HK-2 (cell line): ENCODE results near the gene ELOA2.
"Not testable (repeated sequence)": the region's sequence is repeated elsewhere in the genome, so short reads cannot be mapped to it uniquely, and the experiment has no call there.

Experiments used
- DNase-seq: peaks from one replicate; pipeline ENCODE4 v3.0.0-alpha.2; 2018; ENCODE audit not compliant: unreplicated experiment

ELOA2 gene

GRCh38 chr18:47035156-47035671 lies at the start of gene ELOA2:
TSS of gene ELOA2 (minus strand) at chr18:47035621. CDS start at chr18:47035264, 357 bp downstream.
- no peak for DNase-seq

GRCh38 chr18:47081578-47081977 lies 46.2 kb upstream of the ELOA2 start:
- DNase-seq: no peak

GRCh38 chr18:47080872-47081271 lies 45.5 kb upstream of the ELOA2 start:
- no peak for DNase-seq

GRCh38 chr18:47077111-47077510 lies 41.7 kb upstream of the ELOA2 start:
- no peak for DNase-seq

- no peak for DNase-seq
These were observed 39.9 kb upstream of the ELOA2 start for GRCh38 chr18:47075098-47075883.

GRCh38 chr18:47067648-47068047 lies 32.2 kb upstream of the ELOA2 start:
- no peak for DNase-seq

GRCh38 chr18:47063096-47063495 lies 27.7 kb upstream of the ELOA2 start:
- DNase-seq: no peak

- no peak for DNase-seq
These were observed 27.1 kb upstream of the ELOA2 start for GRCh38 chr18:47062471-47062870.

- no peak for DNase-seq
These were observed 18.9 kb upstream of the ELOA2 start for GRCh38 chr18:47054369-47054768.

GRCh38 chr18:47050468-47050867 lies 15.0 kb upstream of the ELOA2 start:
- no peak for DNase-seq

GRCh38 chr18:47040982-47041381 lies 5.6 kb upstream of the ELOA2 start:
- DNase-seq: no peak

- no peak for DNase-seq
These were observed 1.6 kb upstream of the ELOA2 start for GRCh38 chr18:47036927-47037578.

- no peak for DNase-seq
These were observed 965 bp upstream of the ELOA2 start for GRCh38 chr18:47036298-47036874.

- DNase-seq: not testable (repeated sequence)
These were observed 830 bp downstream of the ELOA2 start for GRCh38 chr18:47034591-47034990.

- DNase-seq: no peak
These were observed 2.5 kb downstream of the ELOA2 start for GRCh38 chr18:47032945-47033344.

GRCh38 chr18:47030887-47031286 lies 4.5 kb downstream of the ELOA2 start:
- not testable (repeated sequence) for DNase-seq

- DNase-seq: not testable (repeated sequence)
These were observed 5.6 kb downstream of the ELOA2 start for GRCh38 chr18:47029684-47030353.

- DNase-seq: not testable (repeated sequence)
These were observed 6.7 kb downstream of the ELOA2 start for GRCh38 chr18:47028738-47029137.

- not testable (repeated sequence) for DNase-seq
These were observed 9.8 kb downstream of the ELOA2 start for GRCh38 chr18:47025557-47026174.

- not testable (repeated sequence) for DNase-seq
These were observed 11.5 kb downstream of the ELOA2 start for GRCh38 chr18:47023769-47024465.

- DNase-seq: not testable (repeated sequence)
These were observed 12.6 kb downstream of the ELOA2 start for GRCh38 chr18:47022821-47023220.
